ENCODE results near the gene PLD3. TPM values are rescaled to one million over a fixed set of nuclear protein-coding genes. Genes with fewer than 3 reads are reported as not detected.

Gene PLD3
- total RNA-seq, 1 donor = 229 TPM

DNA sequence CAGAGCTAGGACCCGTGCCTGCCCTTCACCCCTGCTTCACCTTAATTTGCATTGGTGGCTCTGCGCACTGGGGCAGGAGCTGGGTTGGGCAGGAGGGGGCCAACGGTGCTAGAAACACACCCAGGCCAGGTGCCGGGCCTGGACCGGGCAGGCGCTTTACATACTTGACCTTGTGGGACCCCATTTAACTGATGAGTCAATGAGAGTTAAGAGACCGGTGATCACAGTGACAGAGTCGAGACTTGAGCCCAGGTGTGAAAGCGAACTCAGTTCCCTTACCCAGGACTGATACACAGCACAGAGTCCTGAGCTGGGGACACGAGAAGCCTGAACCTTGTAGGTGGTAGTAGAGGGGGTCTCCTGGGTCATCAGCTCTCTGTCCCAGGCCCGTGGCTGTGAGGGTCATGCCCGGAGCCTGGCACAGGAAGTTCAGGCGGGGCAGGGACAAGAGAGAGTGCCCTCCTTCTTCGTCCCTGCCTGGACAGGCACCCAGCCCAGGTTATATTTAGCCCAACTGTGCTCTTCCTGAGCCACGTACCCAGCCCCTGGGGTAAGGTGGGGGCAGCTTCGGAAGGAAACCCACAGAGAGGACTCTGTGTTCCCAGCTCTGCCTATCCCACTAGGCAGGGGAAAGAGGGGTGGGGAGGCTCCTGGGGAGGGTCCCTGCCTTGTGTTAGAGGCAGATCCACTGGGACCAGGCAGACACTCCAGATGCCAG lies 62.8 kb downstream of the PLD3 start:
- DNase-seq (ENCODE audit: low read depth in 2 of 3, low spot score in 2 of 3) = no peak

DNA sequence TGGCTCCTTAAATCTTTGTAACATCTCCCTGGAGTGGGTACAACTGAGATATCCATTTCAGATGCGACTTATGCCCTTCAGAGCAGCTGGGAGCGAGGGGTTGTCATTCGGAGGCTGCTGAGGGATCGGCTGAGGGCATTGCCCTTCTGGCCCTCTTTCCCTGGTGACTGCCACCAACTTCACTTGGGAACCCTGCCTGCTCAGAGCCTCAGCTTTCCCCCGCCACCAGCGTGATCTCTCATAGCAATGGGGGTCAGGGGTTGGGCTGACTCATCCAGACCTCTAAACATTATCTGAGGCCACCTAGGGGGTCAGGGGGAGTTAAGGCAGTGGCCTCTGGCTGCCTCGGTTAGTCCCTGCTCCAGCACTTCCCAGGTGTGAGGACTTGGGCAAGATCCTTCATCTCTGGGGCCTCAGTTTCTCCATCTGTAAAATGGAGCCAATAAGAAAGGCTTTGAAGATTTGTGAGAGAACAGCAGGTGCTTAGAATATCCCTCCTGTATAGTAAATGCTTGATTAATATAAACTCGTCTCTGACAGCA lies 63.5 kb downstream of the PLD3 start:
- DNase-seq (ENCODE audit: low read depth in 2 of 3, low spot score in 2 of 3) = no peak

DNA sequence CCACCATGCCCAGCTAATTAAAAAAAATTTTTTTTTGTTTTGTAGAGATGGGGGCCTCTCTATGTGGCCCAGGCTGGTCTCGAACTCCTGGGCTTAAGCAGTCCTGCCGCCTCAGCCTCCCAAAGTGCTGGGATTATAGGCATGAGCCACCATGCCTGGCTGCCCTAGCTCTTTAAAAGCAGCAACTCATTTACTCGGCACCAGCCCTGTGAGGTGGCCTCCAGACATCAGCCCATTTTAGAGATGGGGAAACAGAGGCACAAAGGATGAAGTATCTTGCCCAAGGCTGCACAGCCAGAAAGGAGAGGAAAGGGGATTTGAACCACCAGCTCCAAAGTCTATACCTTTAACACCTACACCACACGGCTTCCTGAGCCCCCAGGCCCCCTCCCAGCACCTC lies 64.4 kb downstream of the PLD3 start:
- no peak for DNase-seq (ENCODE audit: low read depth in 2 of 3, low spot score in 2 of 3)

DNA sequence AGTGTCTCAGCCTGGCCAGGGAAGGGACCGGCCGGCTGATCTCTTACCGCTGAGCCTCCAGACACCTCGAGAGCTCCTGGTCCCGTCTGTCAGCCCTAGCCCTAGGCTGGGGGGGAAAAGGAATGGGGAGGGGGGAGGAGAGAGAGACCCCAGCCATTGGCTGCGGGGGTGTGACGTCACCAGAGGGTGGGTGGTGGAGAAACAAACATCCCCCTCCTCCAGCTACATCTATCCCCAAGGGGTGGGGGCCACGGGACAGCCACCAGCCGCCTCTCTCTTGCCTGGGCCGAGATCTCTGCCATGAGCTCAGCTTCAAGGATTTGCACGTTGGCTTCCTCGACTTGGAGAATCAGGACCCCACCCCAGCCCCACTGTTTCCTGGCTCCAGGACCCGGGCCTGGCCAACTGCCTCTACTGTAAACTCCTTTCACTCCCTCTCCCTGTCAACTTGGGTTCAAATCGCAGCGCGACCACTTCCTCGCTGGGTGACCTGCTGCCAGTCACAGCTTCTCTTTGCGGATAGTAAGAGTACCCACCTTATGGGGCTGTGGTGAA lies 64.9 kb downstream of the PLD3 start, which contains the start of gene PRX:
TSS of gene PRX (minus strand) at position 88 of the 555 bp plus-strand sequence. CDS start 5,446 bp downstream, outside the sequence.
- peak in 2 of 3 donors; percentile 21 to 37 for DNase-seq (ENCODE audit: low read depth in 2 of 3, low spot score in 2 of 3)

DNA sequence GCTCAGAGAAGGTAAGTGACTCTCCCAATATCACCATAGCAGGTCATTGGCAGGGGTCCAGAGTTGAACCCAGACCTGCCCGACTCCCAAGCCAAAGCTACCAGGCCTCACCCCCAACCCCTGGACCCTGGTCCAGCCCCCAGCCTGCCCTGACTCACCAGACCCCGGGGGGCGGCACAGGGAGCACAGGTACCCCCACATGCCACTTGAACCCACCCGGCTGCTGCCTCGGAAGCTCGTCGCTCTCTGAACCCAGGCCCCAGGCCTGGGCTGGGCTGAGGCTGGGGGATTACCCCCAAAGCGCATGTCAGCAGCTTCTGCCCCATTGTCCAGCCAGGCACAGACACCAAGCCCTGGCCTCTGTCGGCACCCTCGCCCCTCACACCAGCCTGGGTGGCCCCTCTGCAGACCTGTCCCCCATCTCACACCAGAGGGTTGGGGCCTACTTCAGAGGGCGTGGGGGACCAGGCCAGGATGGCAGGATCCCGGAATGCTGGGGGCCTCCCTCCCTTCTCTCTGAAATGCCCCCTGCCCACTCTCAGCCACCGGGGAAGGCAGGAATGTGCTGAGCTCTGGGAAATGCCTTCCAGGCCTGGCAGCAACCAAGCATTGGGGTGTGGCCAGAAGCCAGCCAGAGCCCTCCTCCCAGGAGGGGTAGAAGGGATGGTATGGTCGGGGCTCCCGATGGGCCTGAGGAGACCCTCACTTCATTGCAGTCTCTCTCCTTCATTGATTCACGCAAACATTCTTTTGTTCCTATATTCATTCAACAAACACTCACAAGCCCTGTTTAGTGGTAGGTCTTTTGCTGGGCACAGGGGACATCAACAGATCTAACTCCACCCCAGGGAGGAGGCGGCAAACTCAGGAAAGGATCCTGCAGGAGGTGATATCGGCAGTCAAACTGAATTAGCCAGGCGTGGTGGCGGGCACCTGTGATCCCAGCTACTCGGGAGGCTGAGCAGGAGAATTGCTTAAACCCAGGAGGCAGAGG lies 66.3 kb downstream of the PLD3 start:
- DNase-seq (ENCODE audit: low read depth in 2 of 3, low spot score in 2 of 3) = no peak

DNA sequence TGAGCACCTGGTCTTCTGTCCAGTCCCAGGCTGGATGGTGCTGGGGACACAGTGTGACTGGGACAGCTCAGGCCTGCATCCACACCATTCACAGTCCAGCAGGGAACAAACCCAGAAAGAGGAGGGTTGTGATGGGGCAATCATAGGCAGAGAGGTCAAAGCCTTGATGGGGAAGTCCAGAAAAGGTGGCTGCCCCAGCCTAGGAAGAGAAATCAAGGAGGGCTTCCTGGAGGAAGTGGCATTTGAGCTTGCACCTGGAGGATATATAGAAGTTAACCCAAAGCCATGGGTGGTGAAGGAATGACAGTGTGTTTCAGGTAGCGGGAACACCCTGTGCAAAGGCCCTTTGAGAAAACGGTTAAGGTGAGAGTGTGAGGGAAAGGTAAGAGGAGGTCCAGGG lies 67.3 kb downstream of the PLD3 start:
- no peak for DNase-seq (ENCODE audit: low read depth in 2 of 3, low spot score in 2 of 3)

DNA sequence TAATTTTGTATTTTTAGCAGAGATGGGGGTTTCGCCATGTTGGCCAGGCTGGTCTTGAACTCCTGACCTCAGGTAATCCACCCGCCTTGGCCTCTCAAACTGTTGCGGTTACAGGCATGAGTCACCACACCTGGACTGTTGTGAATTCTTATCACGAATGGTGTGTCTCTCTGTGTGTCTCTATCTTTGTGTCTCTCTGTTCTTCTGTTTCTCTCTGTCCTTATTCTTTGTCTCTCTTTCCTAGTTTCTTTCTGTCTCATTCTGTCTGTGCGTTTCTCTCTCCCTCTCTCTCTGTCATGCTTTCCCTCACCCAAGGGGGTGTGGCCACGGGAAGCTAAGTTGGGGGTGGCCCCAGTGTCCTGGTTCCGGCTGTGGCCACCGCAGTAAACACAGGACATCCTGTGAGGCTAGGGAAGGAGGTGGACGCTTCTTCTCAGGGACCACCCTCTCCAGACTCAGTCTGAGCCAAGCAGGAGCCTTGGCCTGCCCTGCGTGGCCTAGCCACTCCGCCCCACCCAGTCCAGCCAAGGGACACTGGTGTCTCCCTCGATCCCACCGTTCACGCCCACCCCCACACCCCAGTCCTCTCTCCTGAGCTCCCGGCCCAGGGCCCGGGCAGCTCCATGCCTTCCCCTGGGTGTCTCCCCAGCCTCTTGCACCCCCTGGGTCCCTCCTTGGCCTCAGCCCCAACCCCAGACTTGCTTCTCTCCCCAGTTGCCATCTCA lies 68.6 kb downstream of the PLD3 start:
- DNase-seq (ENCODE audit: low read depth in 2 of 3, low spot score in 2 of 3) = peak in 2 of 3 donors; percentile 64 to 79

DNA sequence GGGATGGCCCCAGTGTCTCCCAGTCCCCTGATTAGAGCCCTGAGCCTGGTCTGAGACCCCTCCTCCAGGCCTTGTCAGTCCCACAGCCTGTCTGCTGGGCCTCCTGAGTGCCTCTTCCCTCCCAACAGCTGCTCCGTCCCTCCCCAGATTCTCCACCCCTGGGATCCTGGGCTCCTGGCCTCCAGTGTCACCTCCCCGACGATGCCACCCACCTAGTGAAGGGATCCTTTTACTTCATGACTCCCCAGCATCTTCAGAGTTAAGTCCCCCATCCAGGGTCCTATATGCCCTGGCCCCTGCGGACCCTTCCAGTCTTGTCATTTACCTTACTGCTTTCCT lies 69.1 kb downstream of the PLD3 start:
- no peak for DNase-seq (ENCODE audit: low read depth in 2 of 3, low spot score in 2 of 3)

DNA sequence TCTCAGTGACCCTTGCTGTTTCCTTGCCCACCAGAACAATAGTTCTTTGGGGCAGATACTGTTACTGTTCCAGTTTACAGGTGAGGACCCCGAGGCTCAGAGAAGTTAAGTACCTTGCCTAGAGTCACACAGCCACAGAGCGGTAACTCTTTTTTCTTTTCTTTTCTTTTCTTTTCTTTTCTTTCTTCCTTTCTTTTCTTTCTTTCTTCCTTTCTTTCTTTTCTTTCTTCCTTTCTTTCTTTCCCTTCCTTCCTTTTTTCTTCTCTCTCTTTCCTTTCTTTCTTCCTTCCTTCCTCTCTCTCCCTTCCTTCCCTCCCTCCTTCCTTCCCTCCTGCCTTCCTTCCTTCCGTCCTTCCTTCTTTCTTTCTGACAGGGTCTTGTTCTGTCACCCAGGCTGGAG lies 69.5 kb downstream of the PLD3 start:
- no peak for DNase-seq (ENCODE audit: low read depth in 2 of 3, low spot score in 2 of 3)

DNA sequence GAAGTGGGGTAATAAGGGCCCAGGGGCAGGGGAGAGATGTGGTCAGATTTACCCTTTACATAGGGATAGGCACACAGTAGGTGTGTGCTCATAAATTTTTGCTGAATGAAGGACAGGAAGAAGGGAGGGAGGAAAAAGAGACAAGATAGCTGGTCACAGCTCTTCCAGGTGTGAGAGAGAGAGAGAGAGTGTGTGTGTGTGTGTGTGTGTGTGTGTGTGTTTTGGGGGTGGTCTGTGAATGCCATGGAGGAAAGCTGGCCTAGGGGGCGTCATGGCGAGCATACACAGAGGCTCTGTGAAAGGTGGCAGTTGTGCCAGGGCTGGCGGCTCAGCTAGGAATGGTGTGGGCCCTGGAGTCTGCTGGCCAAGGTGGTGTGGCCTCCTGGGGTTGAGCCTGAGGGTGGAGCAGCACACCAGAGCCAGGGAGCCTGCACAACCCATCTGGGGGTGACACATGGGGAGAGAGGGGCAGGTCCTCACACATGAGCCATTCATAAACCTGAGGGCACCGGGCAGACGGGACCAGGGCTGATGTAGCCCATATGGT lies 70.6 kb downstream of the PLD3 start:
- no peak for DNase-seq (ENCODE audit: low read depth in 2 of 3, low spot score in 2 of 3)

DNA sequence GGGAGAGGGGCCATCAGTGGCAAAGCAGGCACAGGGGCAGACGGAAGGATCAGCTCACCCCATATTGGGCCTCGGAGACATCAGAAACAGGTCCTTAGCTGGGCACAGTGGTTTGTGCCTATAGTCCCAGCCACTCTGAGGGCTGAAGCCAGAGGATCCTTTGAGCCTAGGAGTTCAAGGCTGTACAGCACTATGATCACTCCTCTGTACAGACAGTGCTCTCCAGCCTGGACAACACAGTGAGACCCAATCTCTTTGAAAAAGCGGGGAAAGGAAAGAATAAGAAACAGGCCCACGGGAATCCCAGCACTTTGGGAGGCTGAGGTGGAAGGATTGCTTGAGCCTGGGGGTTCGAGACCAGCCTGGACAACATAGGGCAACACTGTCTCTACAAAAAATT lies 71.3 kb downstream of the PLD3 start:
- no peak for DNase-seq (ENCODE audit: low read depth in 2 of 3, low spot score in 2 of 3)

DNA sequence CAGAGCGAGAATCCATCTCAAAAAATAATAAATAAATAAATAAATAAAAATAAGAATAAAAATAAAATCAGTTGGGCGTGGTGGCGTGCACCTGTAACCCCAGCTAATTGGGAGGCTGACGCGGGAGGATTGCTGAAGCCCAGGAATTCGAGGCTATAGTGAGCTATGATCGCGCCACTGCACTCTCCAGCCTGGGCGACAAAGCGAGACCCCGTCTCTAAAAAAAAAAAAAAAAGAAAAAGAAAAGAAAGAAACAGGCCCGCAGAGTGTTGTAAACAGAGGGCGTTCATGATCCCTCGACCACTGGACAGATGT lies 71.9 kb downstream of the PLD3 start:
- no peak for DNase-seq (ENCODE audit: low read depth in 2 of 3, low spot score in 2 of 3)

DNA sequence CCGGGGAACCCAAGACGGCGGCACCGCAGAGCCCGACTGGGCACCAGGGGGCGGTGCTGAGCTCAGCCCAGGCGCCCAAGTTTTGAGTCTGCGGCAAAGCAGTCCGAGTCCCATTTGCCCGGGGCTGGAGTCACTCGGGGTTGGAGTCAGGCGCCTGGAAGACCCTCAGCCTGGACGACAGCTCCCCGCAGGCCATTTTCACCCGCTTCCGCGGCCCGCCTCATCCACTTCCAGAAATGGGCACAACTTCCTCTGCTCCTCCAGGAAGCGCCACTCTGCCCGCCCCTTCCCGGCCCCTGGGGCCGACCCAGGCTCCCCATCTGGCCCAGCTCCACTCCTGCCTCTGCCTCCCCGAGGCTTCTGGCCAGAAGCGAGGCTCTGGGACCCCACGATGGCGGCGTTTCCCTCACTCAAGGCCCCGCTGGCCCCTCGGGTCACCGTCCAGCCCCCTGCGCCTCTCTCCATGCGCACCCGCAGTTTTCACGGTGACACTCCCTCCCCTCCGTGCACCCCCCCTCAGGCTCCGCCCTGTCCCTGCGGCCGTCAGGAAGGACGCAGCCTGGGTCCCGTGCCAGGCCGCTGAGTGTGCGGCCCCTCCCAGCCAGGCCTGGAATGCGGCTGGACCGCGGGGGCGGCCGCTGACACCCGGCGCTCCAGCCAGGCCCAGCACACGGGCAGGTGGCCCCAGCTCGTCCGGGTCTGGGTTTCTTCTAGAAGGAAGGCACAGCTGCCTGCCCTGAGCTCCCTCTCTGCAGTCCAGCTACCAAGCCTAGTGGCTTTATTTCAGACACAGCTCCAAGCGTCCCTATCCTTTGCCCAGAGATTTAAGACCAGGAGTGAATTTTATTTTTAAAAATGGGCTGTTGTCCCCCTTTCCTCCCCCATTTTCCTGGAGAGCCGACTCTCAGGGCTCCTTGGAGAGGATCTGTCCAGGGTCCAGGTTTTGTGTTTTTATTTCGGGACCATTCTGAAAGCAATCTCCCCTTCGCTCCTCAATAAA lies 72.6 kb downstream of the PLD3 start:
- peak in 2 of 3 donors; percentile 73 to 76 for DNase-seq (ENCODE audit: low read depth in 2 of 3, low spot score in 2 of 3)

DNA sequence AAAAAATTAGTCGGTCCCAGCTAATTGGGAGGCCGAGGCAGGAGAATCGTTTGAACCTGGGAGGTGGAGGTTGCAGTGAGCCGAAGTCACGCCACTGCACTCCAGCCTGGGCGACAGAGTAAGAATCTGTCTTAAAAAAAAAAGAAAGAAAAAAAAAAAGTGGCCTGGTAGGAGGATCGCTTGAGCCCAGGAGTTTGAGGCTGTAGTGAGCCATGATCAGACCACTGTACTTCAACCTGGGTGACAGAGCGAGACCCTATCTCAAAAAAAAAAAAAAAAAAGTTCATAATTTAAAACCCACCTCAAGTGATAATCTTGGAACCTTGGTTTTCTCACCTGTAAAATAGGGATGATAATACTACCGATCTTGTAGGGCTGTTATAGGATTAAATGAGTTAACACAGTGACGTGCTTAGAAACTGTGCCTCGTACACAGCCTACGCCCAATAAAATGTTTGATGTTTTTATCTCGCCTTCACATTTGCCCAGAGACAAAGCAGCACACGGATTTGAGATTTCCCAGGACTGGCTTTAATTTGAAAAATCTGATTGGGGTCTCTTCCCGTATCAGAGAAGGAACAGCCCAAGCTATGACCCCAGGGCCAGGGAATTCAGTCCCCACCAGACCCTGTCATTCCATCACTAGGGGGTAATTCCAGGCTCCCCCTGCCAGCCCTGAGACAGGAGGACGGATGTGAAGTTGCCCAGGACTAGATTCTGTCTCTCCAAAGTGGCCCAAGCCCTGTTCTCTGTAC lies 73.7 kb downstream of the PLD3 start:
- DNase-seq (ENCODE audit: low read depth in 2 of 3, low spot score in 2 of 3) = no peak

DNA sequence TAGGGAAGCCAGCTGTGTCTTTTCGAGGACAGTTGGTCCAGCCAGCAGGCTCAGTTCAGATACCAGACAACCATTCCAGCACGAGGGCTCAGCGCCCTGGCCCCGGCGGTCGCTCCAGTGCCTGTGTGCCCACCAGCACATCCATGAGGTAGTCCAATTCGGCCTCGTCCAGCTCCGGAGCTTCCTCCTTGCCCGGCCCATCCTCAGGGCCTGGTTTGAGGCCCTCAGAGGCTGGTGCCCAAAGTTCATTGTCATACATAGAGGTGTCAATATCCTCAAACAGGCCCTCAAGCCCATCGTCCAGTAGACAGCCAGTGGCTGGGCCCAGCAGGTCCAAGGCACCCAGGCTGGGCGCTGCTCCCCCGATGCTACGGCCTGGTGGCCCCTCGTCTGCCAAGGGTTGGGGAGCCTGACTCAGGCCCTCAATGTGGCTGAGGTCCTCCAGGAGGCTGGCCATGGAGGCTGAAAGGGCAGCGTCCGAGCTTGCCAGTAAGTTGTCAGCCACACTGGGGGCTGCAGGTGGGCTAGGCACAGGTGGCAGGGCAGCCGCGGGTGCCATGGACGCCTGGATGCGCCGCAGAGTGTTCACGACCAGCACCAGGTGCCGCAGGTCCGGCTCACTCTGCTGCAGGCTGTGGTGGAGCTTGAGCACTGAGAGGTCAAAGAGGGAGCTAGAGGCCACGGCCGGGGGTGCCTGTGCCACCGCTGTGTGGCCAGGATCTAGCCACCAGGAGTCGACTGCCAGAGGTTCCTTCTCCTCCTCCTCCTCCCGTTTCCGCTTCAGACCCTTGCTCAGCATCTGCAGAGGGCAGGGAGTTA lies 74.5 kb downstream of the PLD3 start:
- DNase-seq (ENCODE audit: low read depth in 2 of 3, low spot score in 2 of 3) = no peak

DNA sequence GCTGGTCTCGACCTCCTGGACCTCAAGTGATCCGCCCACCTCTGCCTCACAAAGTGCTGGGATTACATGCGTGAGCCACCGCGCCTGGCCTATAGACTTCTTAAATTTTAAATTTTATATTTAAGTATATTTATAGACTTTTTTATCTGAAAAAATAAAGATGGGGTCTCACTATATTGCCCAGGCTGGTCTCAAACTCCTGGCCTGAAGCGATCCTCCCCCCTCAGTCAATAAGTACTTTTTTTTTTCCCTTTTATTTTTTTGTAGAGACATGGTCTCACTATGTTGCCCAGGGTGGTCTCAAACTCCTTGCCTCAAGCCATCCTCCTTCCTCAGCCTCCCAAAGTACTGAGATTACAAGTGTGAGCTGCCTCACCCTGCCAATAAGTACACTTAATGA lies 75.4 kb downstream of the PLD3 start:
- DNase-seq (ENCODE audit: low read depth in 2 of 3, low spot score in 2 of 3) = no peak

DNA sequence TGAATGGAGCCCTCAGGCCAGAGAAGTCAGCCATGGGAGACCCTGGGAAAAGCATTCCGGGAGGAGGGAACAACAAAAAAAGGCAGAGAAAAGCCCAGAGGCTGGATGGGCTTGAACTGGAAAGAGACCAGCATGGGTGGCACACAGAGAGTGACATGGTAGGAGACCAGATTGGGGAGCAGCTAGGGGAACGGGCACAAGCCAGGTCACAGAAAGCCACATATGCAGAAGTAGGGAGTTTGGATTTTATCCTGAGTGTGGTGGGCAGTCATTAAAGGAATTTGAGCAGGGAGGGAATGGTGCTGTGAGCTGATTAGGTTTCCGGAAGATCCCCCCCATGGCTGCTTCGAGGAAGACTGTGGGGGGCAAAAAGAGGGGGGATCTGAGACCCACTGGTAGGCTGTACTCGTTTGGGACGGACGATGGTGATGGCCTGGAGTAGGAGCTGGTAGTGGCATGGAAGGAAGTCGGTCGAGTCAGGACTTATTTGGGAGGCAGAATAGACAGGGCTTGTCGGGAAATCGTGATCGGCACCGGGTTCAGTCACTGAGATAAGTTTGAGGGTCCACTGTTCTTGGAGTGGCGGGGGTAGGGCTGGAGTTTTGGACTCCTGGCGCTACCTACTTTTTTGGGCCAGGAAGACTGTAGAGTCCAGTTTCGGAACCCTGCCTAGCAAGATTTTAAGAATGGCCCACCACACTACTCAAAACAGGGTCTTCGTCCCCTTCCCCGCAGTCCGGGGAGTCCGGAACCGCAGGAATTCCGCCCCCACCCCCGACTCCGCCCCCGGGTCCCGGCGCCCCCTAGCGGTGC lies 76.3 kb downstream of the PLD3 start:
- DNase-seq (ENCODE audit: low read depth in 2 of 3, low spot score in 2 of 3) = no peak
